Large intestine (tissue), 3 donors: ENCODE results near the gene ESYT2. TPM values are rescaled to one million over a fixed set of nuclear protein-coding genes. Genes with fewer than 3 reads are reported as not detected.

Experiments
- DNase-seq, 2 donors: peaks; one replicate each; pipeline versions ENCODE4 v3.0.0 to v3.0.0-alpha.2; 2013
- H3K27ac ChIP-seq: one replicate; pipeline ENCODE4 v1.5.1; 2013; ENCODE audit warnings: low read length
- H3K27me3 ChIP-seq: 2 replicates; pipeline ENCODE4 v1.6.1; 2013; ENCODE audit warnings: low read length; ENCODE audit not compliant: control insufficient read depth, insufficient read depth
- H3K36me3 ChIP-seq: 2 replicates; pipeline ENCODE4 v1.6.1; 2013; ENCODE audit warnings: low read length; ENCODE audit not compliant: control insufficient read depth, insufficient read depth
- H3K4me1 ChIP-seq: one replicate; pipeline ENCODE4 v1.6.1; 2013; ENCODE audit warnings: low read length; ENCODE audit not compliant: control insufficient read depth, insufficient read depth
- H3K4me3 ChIP-seq: one replicate; pipeline ENCODE4 v1.5.1; 2013; ENCODE audit warnings: low read length
- H3K9me3 ChIP-seq: one replicate; pipeline ENCODE4 v1.6.1; 2013; ENCODE audit warnings: mild to moderate bottlenecking, low read depth, low read length, moderate library complexity; ENCODE audit not compliant: control insufficient read depth
- WGBS: methylation state at CpG from one replicate; pipeline ENCODE4 v1.1.5; 2013; ENCODE audit warnings: low lambda C conversion rate; ENCODE audit not compliant: insufficient coverage; 5-methylcytosine and 5-hydroxymethylcytosine counted together
- polyA plus RNA-seq: library from polyadenylated mRNA; unstranded; fragments of 120-200 nt; gene quantifications from one replicate; pipeline ENCODE4 v1.2.1, GENCODE V29; 2013

Gene ESYT2
- polyA plus RNA-seq, 1 donor, result 40.2 TPM

DNA sequence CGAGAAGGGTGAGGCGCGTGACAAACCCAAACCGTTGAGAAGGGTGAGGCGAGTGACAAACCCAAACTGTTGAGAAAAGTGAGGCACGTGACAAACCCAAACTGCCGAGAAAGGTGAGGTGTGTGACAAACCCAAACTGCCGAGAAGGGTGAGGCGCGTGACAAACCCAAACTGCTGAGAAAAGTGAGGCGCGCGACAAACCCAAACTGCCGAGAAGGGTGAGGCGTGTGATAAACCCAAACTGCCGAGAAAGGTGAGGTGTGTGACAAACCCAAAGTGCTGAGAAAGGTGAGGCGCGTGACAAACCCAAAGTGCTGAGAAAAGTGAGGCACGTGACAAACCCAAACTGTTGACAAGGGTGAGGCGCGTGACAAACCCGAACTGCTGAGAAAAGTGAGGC, 25.0 kb downstream of the ESYT2 start:
- H3K36me3 ChIP-seq, result peaks cover 12% of the 10 kb centered on the region
- H3K4me3 ChIP-seq, result no peak overlapping the region
- WGBS, result 93% methylated on average over 12 of the region's 22 CpGs
- H3K4me1 ChIP-seq, result no peaks in the 10 kb centered on the region
- H3K27me3 ChIP-seq, result no peaks in the 10 kb centered on the region
- no peak overlapping the region for H3K27ac ChIP-seq
- peaks cover 11% of the 10 kb centered on the region for H3K9me3 ChIP-seq
- DNase-seq, result no peak

DNA sequence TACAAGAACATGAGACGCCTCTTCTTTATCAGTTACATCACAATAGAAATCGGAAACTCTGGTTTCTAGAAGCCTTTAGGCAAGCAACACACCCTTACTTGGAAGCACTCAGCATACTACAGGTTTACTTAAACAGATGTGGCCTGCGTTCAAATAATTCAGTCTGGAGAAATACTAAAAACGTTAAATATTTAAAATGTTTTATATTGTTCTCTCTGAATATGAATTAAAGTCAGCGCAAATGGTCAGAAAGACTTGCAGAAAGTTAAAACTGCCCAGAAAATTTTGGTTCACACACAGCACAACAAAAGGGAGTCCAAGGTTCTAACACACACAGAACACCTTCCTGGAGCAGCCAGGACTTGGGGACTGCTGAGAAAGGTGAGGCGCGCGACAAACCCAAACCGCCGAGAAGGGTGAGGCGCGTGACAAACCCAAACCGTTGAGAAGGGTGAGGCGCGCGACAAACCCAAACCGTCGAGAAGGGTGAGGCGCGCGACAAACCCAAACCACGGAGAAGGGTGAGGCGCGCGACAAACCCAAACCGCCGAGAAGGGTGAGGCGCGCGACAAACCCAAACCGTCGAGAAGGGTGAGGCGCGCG, 25.8 kb downstream of the ESYT2 start:
- H3K4me1 ChIP-seq, result no peaks in the 10 kb centered on the region
- H3K27me3 ChIP-seq, result no peaks in the 10 kb centered on the region
- peaks cover 11% of the 10 kb centered on the region for H3K9me3 ChIP-seq
- WGBS, result 52% methylated on average over 2 of the region's 35 CpGs
- H3K4me3 ChIP-seq, result no peak overlapping the region
- peaks cover 10% of the 10 kb centered on the region for H3K36me3 ChIP-seq
- H3K27ac ChIP-seq, result no peak overlapping the region
- no peak for DNase-seq

DNA sequence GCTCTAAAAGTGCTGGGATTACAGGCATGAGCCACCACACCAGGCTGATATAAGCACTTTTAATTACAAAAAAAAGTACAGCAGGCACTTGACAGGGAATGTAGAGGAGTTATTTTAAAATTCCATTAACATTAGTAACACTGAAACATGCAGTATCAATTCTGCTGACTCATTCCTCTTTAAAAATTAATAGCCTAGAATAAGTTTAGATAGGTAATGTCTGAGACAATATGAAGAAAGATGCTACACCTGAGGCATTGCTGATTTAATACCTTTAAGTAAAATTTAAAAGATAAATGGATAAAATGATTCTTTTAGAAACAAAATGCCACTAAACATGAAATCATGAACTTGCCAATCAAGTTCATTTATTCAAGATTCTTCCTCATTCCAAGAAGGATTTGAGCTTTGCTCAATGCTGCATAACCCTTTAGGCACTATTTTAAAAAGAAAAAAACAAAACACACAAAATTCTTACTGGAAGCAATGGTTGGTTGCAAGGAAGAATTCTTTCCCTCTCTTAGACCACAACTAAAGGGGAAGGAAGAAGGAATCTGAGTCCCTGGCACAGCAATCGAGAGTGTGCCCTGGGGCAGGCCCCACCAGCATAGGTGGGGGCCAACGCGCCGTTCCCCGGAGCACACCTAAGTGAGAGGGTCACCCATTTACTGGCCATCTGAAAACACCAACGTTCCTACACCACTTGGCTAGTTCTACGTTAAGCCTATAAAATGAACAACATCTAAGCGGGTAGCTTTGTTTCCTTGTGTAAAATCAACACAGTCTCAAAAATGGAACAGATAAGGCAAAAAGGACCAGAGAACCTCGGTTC, 26.6 kb downstream of the ESYT2 start:
- no peaks in the 10 kb centered on the region for H3K4me1 ChIP-seq
- H3K4me3 ChIP-seq, result no peak overlapping the region
- no peak for DNase-seq
- peaks cover 10% of the 10 kb centered on the region for H3K9me3 ChIP-seq
- H3K27ac ChIP-seq, result no peak overlapping the region
- WGBS, result no CpG with 5 or more reads among the region's 9 CpGs
- H3K36me3 ChIP-seq, result peaks cover 6% of the 10 kb centered on the region
- H3K27me3 ChIP-seq, result no peaks in the 10 kb centered on the region

DNA sequence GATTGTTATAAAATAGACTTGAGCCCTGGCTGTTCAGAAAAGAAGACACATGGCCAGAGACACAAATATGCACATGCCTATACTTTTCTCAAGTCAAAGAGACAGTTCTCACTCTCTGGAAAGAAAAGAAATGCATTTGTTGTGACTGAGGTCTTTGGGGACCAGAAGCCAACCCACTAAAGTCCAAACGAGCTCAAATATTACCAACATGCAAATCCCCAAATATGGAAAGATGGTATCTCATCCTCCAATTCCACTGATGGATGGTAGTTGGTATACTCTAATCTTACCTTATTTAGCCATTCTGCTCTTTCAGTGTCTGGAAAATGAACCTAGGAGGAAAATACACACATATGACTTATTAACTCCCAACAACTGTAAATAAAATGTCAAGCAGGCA, 30.6 kb downstream of the ESYT2 start:
- WGBS, result no CpG with 5 or more reads among the region's 1 CpG
- Histone ChIP-seq H3K4me3 (no peak overlapping the region), H3K36me3 (peaks cover 36% of the 10 kb centered on the region), H3K9me3 (peaks cover 3% of the 10 kb centered on the region), H3K27ac (no peak overlapping the region), H3K4me1 (no peaks in the 10 kb centered on the region), H3K27me3 (no peaks in the 10 kb centered on the region)
- no peak for DNase-seq

DNA sequence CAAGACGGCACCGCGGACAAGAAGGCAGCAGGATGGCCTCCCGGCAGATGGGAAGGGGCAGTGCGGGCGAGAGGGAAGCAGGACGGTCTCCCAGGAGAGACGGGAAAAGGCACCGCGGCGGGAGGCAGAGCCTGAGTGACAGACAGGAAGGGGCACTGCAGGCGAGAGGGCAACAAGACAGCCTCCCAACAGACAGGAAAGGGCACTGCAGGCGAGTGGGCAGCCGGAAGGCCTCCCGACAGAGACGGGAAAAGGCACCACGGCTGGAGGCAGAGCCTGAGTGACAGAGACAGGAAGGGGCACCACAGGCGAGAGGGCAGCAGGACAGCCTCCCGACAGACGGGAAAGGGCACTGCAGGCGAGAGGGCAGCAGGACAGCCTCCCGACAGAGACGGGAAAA, 32.6 kb downstream of the ESYT2 start:
- H3K36me3 ChIP-seq, result peaks cover 40% of the 10 kb centered on the region
- H3K4me3 ChIP-seq, result no peak overlapping the region
- no peak overlapping the region for H3K27ac ChIP-seq
- H3K27me3 ChIP-seq, result no peaks in the 10 kb centered on the region
- H3K9me3 ChIP-seq, result no peaks in the 10 kb centered on the region
- no peak for DNase-seq
- no CpG with 5 or more reads among the region's 23 CpGs for WGBS
- no peaks in the 10 kb centered on the region for H3K4me1 ChIP-seq

DNA sequence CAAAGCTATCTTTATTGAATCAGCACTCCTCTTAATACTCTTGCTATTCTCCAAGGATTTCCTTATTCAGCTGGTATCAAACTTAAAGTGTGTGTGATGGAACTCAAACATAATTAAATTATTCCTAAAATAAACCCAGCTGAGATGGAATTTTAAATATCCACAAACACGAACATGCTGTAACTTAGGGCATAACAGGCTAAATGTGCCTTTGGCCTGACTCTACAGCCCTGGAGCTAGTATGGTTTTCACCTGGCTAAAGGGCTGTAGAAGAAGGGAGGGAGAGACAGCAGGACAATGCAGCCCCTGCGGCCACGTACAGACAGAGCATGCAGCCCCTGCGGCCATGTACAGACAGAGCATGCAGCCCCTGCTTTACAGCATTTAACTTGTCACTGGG, 34.0 kb downstream of the ESYT2 start:
- H3K36me3 ChIP-seq, result peaks cover 51% of the 10 kb centered on the region
- WGBS, result no CpG with 5 or more reads among the region's 4 CpGs
- H3K27me3 ChIP-seq, result no peaks in the 10 kb centered on the region
- no peak for DNase-seq
- H3K4me3 ChIP-seq, result no peak overlapping the region
- no peaks in the 10 kb centered on the region for H3K4me1 ChIP-seq
- H3K9me3 ChIP-seq, result no peaks in the 10 kb centered on the region
- no peak overlapping the region for H3K27ac ChIP-seq

DNA sequence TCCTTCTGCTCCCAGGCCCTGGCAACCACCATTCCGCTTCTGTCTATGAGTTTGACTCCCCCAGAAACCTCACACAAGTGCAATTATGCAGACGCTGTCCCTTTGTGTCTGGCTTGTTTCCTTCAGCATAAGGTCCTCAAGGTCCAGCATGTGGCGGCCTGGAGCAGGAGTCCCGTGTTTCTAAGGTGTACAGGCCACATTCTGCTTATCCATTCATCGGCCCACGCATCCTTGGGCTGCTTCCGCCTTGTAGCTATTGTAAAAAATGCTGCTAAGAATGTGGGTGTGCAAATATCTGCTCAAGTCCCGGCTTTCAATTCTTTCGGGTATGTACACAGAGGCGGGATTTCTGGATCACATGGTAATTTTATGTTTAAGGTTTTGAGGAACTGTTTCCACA, 38.2 kb downstream of the ESYT2 start:
- Histone ChIP-seq H3K4me1 (no peaks in the 10 kb centered on the region), H3K4me3 (no peak overlapping the region), H3K27ac (no peak overlapping the region), H3K36me3 (peaks cover 50% of the 10 kb centered on the region), H3K27me3 (no peaks in the 10 kb centered on the region), H3K9me3 (no peaks in the 10 kb centered on the region)
- no peak for DNase-seq
- 100% methylated on average over 1 of the region's 10 CpGs for WGBS

DNA sequence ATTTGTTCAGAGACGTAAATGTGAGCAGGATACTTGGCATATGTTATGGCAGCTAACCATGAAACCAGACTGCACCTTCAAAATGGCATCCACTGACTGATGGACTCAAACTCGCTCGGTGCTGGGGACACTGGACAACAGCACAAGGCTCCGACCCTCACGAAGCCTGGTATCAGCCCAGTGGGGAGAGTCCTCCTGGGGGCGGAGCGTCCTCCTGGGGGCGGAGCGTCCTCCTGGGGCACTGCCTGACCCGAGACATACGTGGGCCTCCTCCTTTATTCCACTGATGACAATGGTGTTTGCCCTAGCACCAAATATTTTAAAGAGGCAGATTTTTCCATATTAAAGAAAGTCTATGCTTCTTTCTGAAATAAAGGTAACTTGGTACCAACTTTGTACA, 39.5 kb downstream of the ESYT2 start:
- WGBS, result no CpG with 5 or more reads among the region's 11 CpGs

DNA sequence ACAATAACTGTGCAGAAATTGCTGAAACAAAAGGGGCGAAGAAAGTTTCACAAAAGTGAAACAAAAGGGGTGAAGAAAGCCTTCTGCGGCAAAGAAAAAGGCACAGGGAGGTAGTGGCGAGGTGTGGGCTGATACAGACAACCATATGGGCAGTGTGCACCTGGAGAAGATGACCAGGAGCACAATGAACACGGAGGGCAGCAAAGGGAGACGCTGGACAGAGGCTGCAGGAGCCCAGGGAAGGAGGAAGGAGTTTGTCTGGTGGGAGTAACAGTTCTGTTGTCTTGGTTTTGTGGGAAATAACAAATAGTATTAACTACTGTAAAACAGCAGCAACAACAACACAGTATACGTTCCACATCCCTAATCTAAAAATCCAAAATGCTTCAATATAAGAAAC, 42.4 kb downstream of the ESYT2 start:
- no peaks in the 10 kb centered on the region for H3K27me3 ChIP-seq
- H3K9me3 ChIP-seq, result no peaks in the 10 kb centered on the region
- no peak overlapping the region for H3K27ac ChIP-seq
- 100% methylated on average over 1 of the region's 6 CpGs for WGBS
- no peak for DNase-seq
- no peaks in the 10 kb centered on the region for H3K4me1 ChIP-seq
- H3K4me3 ChIP-seq, result no peak overlapping the region
- H3K36me3 ChIP-seq, result peaks cover 44% of the 10 kb centered on the region

More for the DNA sequence above, 39.5 kb downstream of the ESYT2 start:
- no peak overlapping the region for H3K4me3 ChIP-seq
- DNase-seq, result no peak
- no peaks in the 10 kb centered on the region for H3K4me1 ChIP-seq
- peaks cover 40% of the 10 kb centered on the region for H3K36me3 ChIP-seq
- H3K27me3 ChIP-seq, result no peaks in the 10 kb centered on the region
- H3K9me3 ChIP-seq, result no peaks in the 10 kb centered on the region
- H3K27ac ChIP-seq, result no peak overlapping the region

DNA sequence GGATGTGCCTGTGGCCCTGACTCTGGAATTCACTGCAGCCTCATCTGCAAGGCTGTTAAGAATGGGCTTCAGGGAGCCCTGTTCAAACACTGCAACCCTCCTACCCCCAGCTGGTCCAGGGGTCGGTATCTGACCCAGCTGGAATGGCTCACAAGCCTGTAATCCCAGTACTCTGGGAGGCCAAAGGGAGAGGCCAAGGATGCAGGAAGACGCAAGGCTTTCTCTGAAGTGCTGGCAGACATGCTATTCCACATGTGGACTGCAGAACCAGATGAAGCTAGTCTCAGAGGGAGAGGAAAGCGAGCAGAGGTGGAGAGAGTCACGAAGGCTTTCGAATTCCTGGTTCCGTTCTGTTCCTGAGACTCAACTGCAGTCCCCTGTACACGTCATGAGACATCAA, 45.0 kb downstream of the ESYT2 start:
- no peak for DNase-seq
- Histone ChIP-seq H3K27ac (no peak overlapping the region), H3K4me1 (no peaks in the 10 kb centered on the region)

DNA sequence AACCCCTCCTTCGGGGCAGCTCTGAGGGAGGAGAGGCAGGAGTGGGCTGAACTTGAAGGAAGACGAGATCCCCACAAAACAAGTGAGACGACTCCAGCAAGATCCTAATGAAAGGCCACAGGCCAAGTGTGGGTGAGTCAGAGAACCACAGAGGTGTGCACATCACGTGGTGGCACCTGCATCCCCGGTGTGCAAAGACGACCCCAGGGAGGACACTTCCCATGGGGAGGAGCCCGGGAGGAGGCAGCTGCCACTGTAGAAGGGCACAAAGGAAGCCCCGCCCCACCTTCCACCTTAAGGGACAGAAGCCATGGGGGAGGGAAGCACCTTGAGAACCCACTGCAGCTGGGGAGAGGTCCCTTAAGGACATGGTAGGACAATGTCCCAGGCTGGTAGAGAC, 45.7 kb downstream of the ESYT2 start:
- Histone ChIP-seq H3K4me3 (no peak overlapping the region), H3K36me3 (peaks cover 42% of the 10 kb centered on the region), H3K4me1 (no peaks in the 10 kb centered on the region), H3K9me3 (no peaks in the 10 kb centered on the region), H3K27me3 (no peaks in the 10 kb centered on the region), H3K27ac (no peak overlapping the region)
- DNase-seq, result no peak
- WGBS, result no CpG with 5 or more reads among the region's 8 CpGs

More for the DNA sequence above, 45.0 kb downstream of the ESYT2 start:
- WGBS, result no CpG with 5 or more reads among the region's 7 CpGs
- no peaks in the 10 kb centered on the region for H3K9me3 ChIP-seq
- peaks cover 42% of the 10 kb centered on the region for H3K36me3 ChIP-seq
- no peaks in the 10 kb centered on the region for H3K27me3 ChIP-seq
- H3K4me3 ChIP-seq, result no peak overlapping the region
